Effector memory CD8-positive, alpha-beta T cell (primary cell): ENCODE measurements around the gene LRFN5.
"Not testable (repeated sequence)": the region's sequence is repeated elsewhere in the genome, so short reads cannot be mapped to it uniquely, and the experiment has no call there.

Source experiments
- ATAC-seq: fragments of 150-1000 bp; cut with Tn5 transposase; replicated peaks from 2 replicates; pipeline ENCODE4 v1.10.0; 2021; ENCODE audit warnings: mild to moderate bottlenecking, moderate library complexity
- DNase-seq, 3 experiments: peaks; one replicate each; pipeline ENCODE4 v3.0.0; 2021
- H3K27ac Mint-ChIP-seq, 2 donors: one replicate each; pipeline ENCODE4 v1.8.0; 2022; ENCODE audit warnings: mild to moderate bottlenecking in 2 of 2, mixed read lengths in 2 of 2, moderate library complexity in 2 of 2
- H3K27me3 Mint-ChIP-seq, 2 donors: one replicate each; pipeline ENCODE4 v1.8.0; 2022; ENCODE audit warnings: mixed read lengths in 2 of 2
- H3K36me3 Mint-ChIP-seq: one replicate; pipeline ENCODE4 v1.8.0; 2022; ENCODE audit warnings: mild to moderate bottlenecking, moderate library complexity, mixed read lengths; ENCODE audit not compliant: insufficient read depth
- H3K4me1 Mint-ChIP-seq, 2 donors: one replicate each; pipeline ENCODE4 v1.8.0; 2022; ENCODE audit warnings: low read depth in 2 of 2, mixed read lengths in 2 of 2
- H3K4me3 Mint-ChIP-seq, 2 donors: one replicate each; pipeline ENCODE4 v1.8.0; 2022; ENCODE audit warnings: mild to moderate bottlenecking in 2 of 2, mixed read lengths in 2 of 2, moderate library complexity in 2 of 2
- H3K9me3 Mint-ChIP-seq, 2 donors: one replicate each; pipeline ENCODE4 v1.8.0; 2022; ENCODE audit warnings: mixed read lengths in 2 of 2

LRFN5 gene

DNA sequence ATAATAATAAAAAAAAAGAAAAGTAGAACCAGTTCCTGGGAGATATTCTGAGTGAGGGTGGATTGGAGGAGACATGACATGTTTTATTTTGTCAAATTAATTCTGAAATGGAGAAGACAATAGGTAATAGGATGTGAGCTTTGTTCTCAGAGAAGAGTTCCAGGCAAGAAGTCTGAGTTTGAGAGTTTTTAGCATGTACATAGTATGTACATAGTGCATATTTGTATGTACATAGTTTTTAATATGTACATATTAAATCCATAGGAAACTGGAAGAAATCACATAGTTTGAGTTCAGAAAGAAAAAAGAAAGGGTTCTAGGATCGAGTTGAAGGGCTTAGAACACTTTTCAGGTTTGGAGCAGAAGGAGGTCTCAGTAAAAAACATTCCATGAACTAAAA is 47.5 kb downstream of the LRFN5 start:
- no peak overlapping the region for H3K4me3 Mint-ChIP-seq
- H3K27ac Mint-ChIP-seq: no peak overlapping the region
- DNase-seq (no peak), ATAC-seq (no peak)
- peaks cover 0 to 3% of the 10 kb centered on the region in 2 donors for H3K9me3 Mint-ChIP-seq
- no peaks in the 10 kb centered on the region for H3K27me3 Mint-ChIP-seq
- no peaks in the 10 kb centered on the region for H3K4me1 Mint-ChIP-seq
- no peaks in the 10 kb centered on the region for H3K36me3 Mint-ChIP-seq

DNA sequence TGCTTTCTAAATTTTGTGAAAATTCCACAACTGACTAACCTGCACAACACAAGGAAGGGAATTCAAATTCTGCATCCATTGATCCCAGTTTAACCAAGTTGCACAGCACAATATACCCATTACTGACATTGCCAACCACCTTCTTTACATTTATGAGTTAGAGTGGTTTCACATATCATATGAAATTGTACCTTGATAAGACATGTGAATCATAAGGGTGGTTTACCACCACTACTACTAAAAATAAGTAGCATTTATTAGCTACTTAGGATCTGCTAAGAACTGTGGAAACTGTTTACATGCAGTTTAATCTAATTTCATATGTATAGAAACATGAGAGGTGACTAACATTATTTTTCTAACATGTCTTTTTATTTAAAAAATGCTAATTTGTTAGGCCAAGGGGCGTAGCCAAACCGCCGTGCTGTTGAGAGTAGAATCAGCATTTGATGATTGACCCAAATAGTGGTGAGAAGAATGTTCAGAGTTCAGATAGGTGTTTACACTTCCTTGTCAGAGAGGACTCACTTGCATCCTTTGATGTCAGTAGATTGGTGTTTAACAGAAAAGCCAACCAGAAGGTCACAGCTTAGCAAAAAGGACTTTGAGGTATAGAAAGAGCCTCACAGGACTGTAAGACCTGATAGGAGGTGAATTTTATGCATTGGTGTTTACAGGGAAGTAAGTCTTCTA is 56.2 kb downstream of the LRFN5 start:
- ATAC-seq: no peak
- no peaks in the 10 kb centered on the region for H3K9me3 Mint-ChIP-seq
- H3K27ac Mint-ChIP-seq: no peak overlapping the region

DNA sequence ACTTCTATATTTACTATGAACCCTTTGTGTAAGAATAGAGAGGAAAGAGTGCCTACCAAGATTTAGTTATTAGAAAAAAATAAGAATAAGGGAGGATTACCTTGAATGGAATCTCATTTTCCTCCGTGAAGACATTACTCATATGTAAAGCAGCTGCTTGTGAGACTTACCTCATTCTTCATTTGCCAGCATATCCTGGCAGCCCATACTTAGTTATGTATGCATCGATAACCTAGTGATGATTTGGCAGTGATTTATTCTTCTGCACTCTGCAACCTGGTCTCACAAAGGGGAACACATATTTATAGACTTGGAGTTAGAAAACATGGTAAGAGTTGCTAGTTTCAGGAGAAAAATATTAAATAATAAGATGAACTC is 56.8 kb downstream of the LRFN5 start:
- H3K36me3 Mint-ChIP-seq: no peaks in the 10 kb centered on the region
- DNase-seq (no peak), ATAC-seq (no peak)
- H3K4me3 Mint-ChIP-seq: no peak overlapping the region
- H3K4me1 Mint-ChIP-seq: no peaks in the 10 kb centered on the region
- H3K9me3 Mint-ChIP-seq: no peaks in the 10 kb centered on the region
- no peaks in the 10 kb centered on the region for H3K27me3 Mint-ChIP-seq
- no peak overlapping the region for H3K27ac Mint-ChIP-seq

More for the DNA sequence above, 56.2 kb downstream of the LRFN5 start:
- Mint-ChIP-seq H3K36me3 (no peaks in the 10 kb centered on the region), H3K27me3 (no peaks in the 10 kb centered on the region), H3K4me1 (no peaks in the 10 kb centered on the region), H3K4me3 (no peak overlapping the region)
- DNase-seq: no peak

DNA sequence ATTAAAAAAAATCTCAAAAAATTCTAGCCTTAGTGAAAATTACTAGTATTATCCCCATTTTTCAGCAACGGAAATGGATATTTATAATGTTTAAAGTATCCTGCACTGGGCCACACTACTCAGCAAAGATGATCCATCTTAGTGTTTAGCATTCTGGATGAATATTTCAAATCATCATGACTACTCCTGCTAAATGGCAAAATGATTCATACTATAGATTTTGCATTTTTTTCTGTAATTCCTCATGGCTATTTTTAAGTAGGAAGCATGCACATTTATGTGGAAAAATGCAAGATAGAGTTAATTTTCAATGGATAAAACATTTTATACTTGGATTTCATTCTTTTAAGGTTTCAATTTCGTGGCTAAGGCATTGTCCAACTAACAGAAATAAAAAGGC is 59.6 kb downstream of the LRFN5 start:
- ATAC-seq (no peak), DNase-seq (no peak)
- Mint-ChIP-seq H3K4me1 (no peaks in the 10 kb centered on the region), H3K36me3 (no peaks in the 10 kb centered on the region), H3K27ac (no peak overlapping the region), H3K9me3 (no peaks in the 10 kb centered on the region), H3K27me3 (no peaks in the 10 kb centered on the region), H3K4me3 (no peak overlapping the region)

DNA sequence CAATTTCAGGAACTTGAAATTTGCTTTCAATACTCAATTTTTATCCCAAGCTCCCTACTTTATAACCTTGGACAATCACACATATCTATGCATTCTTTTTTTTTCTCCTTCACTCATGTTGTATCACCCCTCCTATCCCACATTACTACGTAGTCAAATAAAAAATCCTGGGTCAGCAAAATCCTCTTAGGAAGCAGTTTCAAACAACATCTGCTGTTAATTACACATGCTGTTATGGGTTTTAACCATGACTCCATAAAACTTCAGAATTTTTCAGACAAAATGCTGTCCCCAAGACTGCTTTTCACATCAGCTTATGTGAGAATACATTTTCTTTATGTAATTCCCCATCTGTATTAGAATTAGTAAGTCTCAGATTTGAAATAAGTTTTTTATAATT is 61.7 kb downstream of the LRFN5 start:
- no peaks in the 10 kb centered on the region for H3K27me3 Mint-ChIP-seq
- ATAC-seq: no peak
- no peaks in the 10 kb centered on the region for H3K36me3 Mint-ChIP-seq
- H3K27ac Mint-ChIP-seq: no peak overlapping the region
- no peaks in the 10 kb centered on the region for H3K9me3 Mint-ChIP-seq
- no peaks in the 10 kb centered on the region for H3K4me1 Mint-ChIP-seq
- no peak for DNase-seq
- no peak overlapping the region for H3K4me3 Mint-ChIP-seq

DNA sequence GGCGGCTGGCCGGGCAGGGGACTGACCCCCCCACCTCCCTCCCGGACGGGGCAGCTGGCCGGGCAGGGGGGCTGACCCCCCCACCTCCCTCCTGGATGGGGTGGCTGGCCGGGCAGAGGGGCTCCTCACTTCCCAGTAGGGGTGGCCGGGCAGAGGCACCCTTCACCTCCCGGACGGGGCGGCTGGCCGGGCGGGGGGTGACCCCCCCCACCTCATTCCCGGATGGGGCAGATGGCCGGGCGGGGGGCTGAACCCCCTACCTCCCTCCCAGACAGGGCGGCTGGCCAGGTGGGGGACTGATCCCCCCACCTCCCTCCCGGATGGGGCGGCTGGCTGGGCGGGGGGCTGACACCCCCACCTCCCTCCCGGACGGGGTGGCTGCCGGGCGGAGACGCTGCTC is 66.9 kb downstream of the LRFN5 start:
- H3K36me3 Mint-ChIP-seq, H3K27me3 Mint-ChIP-seq, DNase-seq, H3K4me3 Mint-ChIP-seq, H3K9me3 Mint-ChIP-seq, ATAC-seq, H3K4me1 Mint-ChIP-seq, H3K27ac Mint-ChIP-seq: not testable (repeated sequence)

DNA sequence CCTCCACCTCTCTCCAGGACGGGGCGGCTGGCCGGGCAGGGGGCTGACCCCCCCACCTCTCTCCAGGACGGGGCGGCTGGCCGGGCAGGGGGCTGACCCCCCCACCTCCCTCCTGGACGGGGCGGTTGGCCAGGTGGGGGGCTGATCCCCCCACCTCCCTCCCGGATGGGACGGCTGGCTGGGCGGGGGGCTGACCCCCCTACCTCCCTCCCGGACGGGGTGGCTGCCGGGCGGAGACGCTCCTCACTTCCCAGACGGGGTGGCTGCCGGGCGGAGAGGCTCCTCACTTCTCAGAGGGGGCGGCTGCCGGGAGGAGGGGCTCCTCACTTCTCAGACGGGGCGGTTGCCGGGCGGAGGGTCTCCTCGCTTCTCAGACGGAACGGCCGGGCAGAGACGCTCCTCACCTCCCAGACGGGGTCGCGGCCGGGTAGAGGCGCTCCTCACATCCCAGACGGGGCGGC is 67.9 kb downstream of the LRFN5 start:
- H3K4me3 Mint-ChIP-seq, H3K27ac Mint-ChIP-seq, H3K36me3 Mint-ChIP-seq, H3K27me3 Mint-ChIP-seq, DNase-seq, ATAC-seq, H3K4me1 Mint-ChIP-seq: not testable (repeated sequence)
- H3K9me3 Mint-ChIP-seq: peaks cover 4 to 18% of the 10 kb centered on the region in 2 donors

DNA sequence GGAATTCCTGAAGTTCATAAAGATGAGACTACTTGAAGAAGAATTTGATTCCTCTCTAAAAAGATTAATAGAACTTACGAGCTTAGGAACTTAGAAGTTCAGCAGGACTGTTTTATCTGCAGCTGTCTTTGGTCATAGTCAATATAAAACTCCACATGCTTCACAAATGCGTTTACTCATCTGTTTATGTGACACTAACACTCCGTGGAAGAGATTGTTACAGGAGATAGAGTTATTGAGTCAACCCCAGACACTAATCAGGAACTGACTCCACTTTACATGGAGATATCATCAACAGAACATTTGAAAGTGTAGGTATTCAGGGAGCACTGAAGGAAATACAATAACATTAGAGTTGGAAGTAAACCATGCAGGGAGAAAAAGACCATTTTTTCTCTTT is 92.8 kb downstream of the LRFN5 start:
- Mint-ChIP-seq H3K4me3 (no peak overlapping the region), H3K27me3 (no peaks in the 10 kb centered on the region), H3K4me1 (no peaks in the 10 kb centered on the region), H3K27ac (no peak overlapping the region), H3K36me3 (no peaks in the 10 kb centered on the region), H3K9me3 (no peaks in the 10 kb centered on the region)
- no peak for DNase-seq
- no peak for ATAC-seq

DNA sequence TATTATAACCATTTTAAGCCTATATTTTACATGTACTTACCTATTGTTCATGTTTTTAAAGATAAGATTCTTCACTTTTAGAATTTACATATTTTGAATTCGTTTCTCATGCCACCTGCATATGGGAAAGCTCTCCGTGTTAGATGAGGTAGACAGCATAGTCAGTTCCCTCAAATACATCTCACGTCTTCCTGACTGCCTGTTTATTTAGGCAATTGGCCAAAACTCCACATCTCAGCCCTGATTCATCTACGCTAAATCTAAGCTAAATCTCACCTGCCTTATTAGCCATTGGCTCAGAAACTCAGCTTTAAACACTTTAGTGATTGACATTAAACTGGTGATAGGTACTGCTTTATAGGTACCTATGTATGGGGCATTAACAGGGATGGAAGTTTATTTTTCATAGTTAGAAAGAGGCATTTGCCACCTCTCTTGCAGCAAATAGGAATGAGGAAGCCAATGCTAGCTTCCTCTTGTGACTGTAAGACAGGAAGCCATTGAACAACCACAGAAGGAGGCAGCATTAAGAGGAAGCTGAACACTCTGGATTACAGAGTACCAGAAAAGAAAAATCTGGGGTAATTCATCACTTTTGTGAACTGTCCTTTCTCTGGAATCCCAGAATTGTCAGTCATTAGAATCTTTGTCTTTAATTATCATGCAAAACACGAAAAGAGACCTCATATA is 111.9 kb downstream of the LRFN5 start:
- H3K27me3 Mint-ChIP-seq: peaks cover 0 to 9% of the 10 kb centered on the region in 2 donors
- no peak overlapping the region for H3K27ac Mint-ChIP-seq
- DNase-seq (no peak), ATAC-seq (peak; percentile 58)
- H3K4me1 Mint-ChIP-seq: peaks cover 9 to 10% of the 10 kb centered on the region in 2 donors
- H3K9me3 Mint-ChIP-seq: no peaks in the 10 kb centered on the region
- no peaks in the 10 kb centered on the region for H3K36me3 Mint-ChIP-seq
- peak overlapping the region in 1 of 2 donors; percentile 16 for H3K4me3 Mint-ChIP-seq

DNA sequence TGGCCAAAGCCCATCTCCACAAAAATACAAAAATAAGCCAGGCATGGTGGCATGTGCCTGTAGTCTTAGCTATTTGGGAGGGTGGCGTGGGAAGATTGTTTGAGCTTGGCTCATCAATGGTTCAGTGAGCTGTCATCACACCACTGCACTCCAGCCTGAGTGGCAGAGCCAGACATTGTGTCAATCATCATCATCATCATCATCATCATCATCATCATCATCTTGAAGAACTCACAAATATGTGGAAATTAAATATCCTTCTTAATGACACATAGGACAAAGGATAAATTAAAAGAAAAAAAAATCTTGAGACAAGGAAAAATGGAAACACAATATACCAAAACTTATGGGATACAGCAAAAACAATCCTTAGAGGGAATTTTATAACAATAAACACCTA is 132.5 kb downstream of the LRFN5 start:
- no peak overlapping the region for H3K4me3 Mint-ChIP-seq

DNA sequence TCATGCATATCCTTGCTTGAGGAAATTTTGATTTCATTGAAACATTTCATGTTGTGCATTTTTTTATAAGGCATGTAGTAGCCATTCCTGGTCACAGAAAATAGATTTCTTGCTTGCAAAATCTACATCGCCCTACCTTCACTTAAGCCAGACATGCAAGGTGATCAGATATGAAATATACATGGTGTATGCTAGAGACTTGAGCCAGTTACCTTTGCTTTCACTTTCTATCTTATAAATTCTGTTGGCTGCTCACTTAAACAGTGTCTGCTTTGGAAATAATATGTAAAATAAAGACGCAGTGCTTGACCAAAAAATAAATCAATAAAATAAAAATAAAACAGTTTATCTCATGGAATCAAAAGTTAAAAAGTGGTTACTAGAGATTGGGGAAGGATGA is 136.5 kb downstream of the LRFN5 start:
- H3K27ac Mint-ChIP-seq: no peak overlapping the region
- H3K36me3 Mint-ChIP-seq: no peaks in the 10 kb centered on the region
- DNase-seq (no peak), ATAC-seq (peak; percentile 50)
- no peaks in the 10 kb centered on the region for H3K27me3 Mint-ChIP-seq
- peaks cover 6 to 12% of the 10 kb centered on the region in 2 donors for H3K4me1 Mint-ChIP-seq
- H3K9me3 Mint-ChIP-seq: no peaks in the 10 kb centered on the region
- peak overlapping the region; percentile 7 to 31 for H3K4me3 Mint-ChIP-seq

More for the DNA sequence above, 132.5 kb downstream of the LRFN5 start:
- no peak for ATAC-seq
- DNase-seq: no peak
- Mint-ChIP-seq H3K4me1 (peaks cover 6 to 11% of the 10 kb centered on the region in 2 donors), H3K27ac (no peak overlapping the region), H3K27me3 (peaks cover 8 to 17% of the 10 kb centered on the region in 2 donors), H3K36me3 (no peaks in the 10 kb centered on the region), H3K9me3 (no peaks in the 10 kb centered on the region)

DNA sequence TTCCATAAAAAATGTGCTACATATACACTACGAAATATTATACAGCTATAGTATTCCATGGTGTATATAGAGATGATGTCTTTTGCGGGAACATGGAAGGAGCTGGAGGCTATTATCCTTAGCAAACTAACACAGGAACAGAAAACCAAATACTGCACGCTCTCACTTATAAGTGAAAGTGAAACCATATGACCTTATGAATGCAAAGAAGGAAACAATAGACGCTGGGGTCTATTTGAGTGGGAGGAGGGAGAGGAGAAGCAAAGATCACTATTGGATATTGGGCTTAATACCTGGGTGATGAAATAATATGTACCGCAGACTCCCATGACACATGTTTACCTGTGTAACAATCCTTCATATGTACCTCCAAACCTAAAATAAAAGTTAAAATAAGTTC is 142.8 kb downstream of the LRFN5 start:
- Mint-ChIP-seq H3K27me3 (no peaks in the 10 kb centered on the region), H3K27ac (peak overlapping the region; percentile 89 to 90), H3K36me3 (no peaks in the 10 kb centered on the region), H3K9me3 (no peaks in the 10 kb centered on the region), H3K4me3 (peak overlapping the region; percentile 74 to 79), H3K4me1 (peaks cover 8 to 13% of the 10 kb centered on the region in 2 donors)
- ATAC-seq: peak; percentile 95
- no peak for DNase-seq

DNA sequence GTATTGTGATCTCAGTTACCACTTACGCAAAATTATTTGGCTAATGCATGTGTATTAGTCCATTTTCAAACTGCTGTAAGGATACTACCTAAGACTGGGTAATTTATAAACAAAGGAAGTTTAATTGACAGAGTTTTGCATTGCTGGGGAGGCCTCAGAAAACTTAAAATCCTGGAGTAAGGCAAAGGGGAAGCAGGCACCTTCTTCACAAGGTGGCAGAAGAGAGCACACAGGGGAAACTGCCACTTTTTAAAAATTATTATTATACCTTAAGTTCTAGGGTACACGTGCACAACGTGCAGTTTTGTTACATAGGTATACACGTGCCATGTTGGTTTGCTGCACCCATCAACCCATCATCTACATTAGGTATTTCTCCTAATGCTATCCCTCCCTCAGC is 143.9 kb downstream of the LRFN5 start:
- not testable (repeated sequence) for H3K27me3 Mint-ChIP-seq, H3K4me3 Mint-ChIP-seq, DNase-seq, H3K36me3 Mint-ChIP-seq, ATAC-seq, H3K27ac Mint-ChIP-seq, H3K9me3 Mint-ChIP-seq
- peaks cover 8 to 16% of the 10 kb centered on the region in 2 donors for H3K4me1 Mint-ChIP-seq

DNA sequence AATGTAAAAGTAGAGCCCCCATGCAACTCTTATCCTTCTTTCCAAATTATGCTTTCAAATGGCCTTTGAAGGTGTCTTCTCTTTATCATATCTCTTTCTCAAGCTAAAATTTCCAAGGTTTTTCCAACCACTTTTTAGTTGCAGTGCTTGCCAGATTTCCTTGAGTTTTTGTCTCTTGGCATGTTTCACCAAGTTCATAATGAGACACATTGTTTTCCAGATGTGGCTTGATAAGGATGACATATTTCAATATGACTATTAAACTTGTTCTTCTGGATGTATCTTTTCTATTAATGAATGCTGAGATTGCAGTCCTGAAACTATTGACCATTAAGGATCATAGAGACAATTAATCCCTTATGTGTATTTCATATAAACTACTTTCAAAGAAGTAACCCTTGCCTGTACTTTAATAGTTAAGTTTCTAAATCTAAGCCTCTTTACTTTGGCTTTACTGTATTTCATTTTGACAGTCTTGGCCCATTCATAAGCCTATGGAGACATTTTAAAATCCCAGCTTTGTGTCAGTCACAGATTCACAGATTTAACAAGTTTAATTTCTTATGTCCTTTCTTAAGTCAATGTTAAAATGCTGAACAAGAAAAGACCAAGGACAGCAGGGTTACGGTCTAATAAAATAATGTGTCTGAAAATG is 151.5 kb downstream of the LRFN5 start:
- ATAC-seq: no peak
- Mint-ChIP-seq H3K9me3 (no peaks in the 10 kb centered on the region), H3K4me3 (no peak overlapping the region), H3K36me3 (no peaks in the 10 kb centered on the region), H3K27ac (no peak overlapping the region), H3K4me1 (peaks cover 0 to 3% of the 10 kb centered on the region in 2 donors), H3K27me3 (no peaks in the 10 kb centered on the region)
- no peak for DNase-seq
